Measurements from ENCODE around the gene THSD4.

DNA sequence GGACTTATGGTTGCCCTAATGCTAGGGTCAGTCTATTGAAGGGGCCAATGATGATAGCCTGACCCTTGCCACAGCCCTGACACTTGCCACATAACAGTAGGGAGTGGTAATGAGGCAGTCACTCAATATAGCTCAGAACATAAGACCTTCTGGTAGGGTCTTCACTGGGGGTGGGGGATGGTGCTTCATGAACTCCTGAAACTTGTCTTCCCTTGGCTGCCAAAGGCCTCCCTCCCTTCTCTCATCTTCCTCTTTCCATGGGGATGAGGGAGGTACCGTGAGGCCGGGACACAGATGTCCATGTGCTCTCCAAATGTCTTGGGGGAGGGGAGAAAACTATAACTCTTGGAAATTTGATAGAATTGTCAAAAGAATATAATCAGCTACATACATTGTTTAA lies 21.1 kb upstream of the THSD4 start:
- TF ChIP-seq, protein P1, sequence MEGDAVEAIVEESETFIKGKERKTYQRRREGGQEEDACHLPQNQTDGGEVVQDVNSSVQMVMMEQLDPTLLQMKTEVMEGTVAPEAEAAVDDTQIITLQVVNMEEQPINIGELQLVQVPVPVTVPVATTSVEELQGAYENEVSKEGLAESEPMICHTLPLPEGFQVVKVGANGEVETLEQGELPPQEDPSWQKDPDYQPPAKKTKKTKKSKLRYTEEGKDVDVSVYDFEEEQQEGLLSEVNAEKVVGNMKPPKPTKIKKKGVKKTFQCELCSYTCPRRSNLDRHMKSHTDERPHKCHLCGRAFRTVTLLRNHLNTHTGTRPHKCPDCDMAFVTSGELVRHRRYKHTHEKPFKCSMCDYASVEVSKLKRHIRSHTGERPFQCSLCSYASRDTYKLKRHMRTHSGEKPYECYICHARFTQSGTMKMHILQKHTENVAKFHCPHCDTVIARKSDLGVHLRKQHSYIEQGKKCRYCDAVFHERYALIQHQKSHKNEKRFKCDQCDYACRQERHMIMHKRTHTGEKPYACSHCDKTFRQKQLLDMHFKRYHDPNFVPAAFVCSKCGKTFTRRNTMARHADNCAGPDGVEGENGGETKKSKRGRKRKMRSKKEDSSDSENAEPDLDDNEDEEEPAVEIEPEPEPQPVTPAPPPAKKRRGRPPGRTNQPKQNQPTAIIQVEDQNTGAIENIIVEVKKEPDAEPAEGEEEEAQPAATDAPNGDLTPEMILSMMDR (IDR thresholded peaks at IDR 0.05), result no peak
- TF ChIP-seq POLR2A (IDR thresholded peaks at IDR 0.05), result no peak

All from sigmoid colon (tissue), 3 donors.